HCT116 (cell line): ENCODE results near the gene TADA2B. TPM values are rescaled to one million over a fixed set of nuclear protein-coding genes. Genes with fewer than 3 reads are reported as not detected.

Experiments
- ATAC-seq: fragments of 200-7000 bp; cut with Tn5 transposase; 2 replicates; pipeline ENCODE4 v1.9.1; 2020; ENCODE audit warnings: mild to moderate bottlenecking, moderate library complexity
- BruUV-seq: library from RNA; stranded (reverse); fragments of 400-500 nt; replicated peaks from 2 replicates; lab custom pipeline; 2021; lab: Mats Ljungman, UMichigan
- CTCF ChIA-PET: fragments of 300-600 bp; sonication (Branson Sonifier 250); formaldehyde crosslinking; loops from one replicate; lab custom pipeline; 2021; ENCODE audit warnings: antibody characterized with exemption; lab: Charles Lee
- POLR2A ChIA-PET: fragments of 300-600, 350-600 bp; sonication (Branson Sonifier 250); formaldehyde crosslinking; loops from one replicate; lab custom pipeline; 2021; ENCODE audit warnings: antibody characterized with exemption; lab: Charles Lee
- RAD21 ChIA-PET, 2 experiments: fragments of 300-600 bp; sonication (Branson Sonifier 250); formaldehyde crosslinking; loops; one replicate each; lab custom pipeline; 2023; ENCODE audit warnings: low total read pairs in 2 of 2; ENCODE audit not compliant: uncharacterized antibody in 2 of 2, unreplicated experiment in 2 of 2, low non-redundant PET in 1 of 2; lab: Charles Lee
- DNase-seq: peaks from one replicate; pipeline ENCODE4 v3.0.0-alpha.2; 2010; ENCODE audit warnings: low read depth, low spot score
- H2AFZ ChIP-seq: fragments of 200-600 bp; shearing (Covaris generic), sonication (generic); 2 replicates; pipeline ENCODE4 v1.6.1; 2017; ENCODE audit warnings: low read depth, mixed run types, mixed read lengths, antibody characterized with exemption, low read length; ENCODE audit not compliant: poor library complexity, severe bottlenecking
- H3K27ac ChIP-seq: 2 replicates; pipeline ENCODE4 v1.5.1; 2012; ENCODE audit warnings: low read depth, low read length
- H3K27me3 ChIP-seq: fragments of 200-600 bp; sonication (generic); 2 replicates; pipeline ENCODE4 v1.6.1; 2016; ENCODE audit warnings: mixed run types, low read length, mixed read lengths; ENCODE audit not compliant: insufficient read depth
- H3K36me3 ChIP-seq, 2 experiments: fragments of 200-500 bp in 1 of 2; fragments of 200-600 bp in 1 of 2; sonication (Bioruptor generic) in 1 of 2; sonication (generic) in 1 of 2; 2 replicates each; pipeline versions ENCODE4 v1.5.1 to v1.6.1; 2014 to 2016; ENCODE audit warnings: low read length in 2 of 2, inconsistent platforms in 1 of 2, mixed read lengths in 1 of 2, mixed run types in 1 of 2; ENCODE audit not compliant: insufficient read depth in 2 of 2, control insufficient read depth in 1 of 2
- H3K4me1 ChIP-seq, 2 experiments: fragments of 200-600 bp in 1 of 2; sonication (generic) in 1 of 2; 2 replicates each; pipeline versions ENCODE4 v1.5.1 to v1.6.1; 2012 to 2017; ENCODE audit warnings: low read length in 2 of 2, inconsistent platforms in 1 of 2, mild to moderate bottlenecking in 1 of 2, mixed read lengths in 1 of 2, mixed run types in 1 of 2, moderate library complexity in 1 of 2; ENCODE audit not compliant: insufficient read depth in 2 of 2, control insufficient read depth in 1 of 2
- H3K4me2 ChIP-seq: fragments of 200-600 bp; sonication (generic); 2 replicates; pipeline ENCODE4 v1.6.1; 2017; ENCODE audit warnings: mixed run types, low read length, mixed read lengths
- H3K4me3 ChIP-seq, 2 experiments: fragments of 200-600 bp in 1 of 2; sonication (generic) in 1 of 2; replicated peaks in 1 of 2; 2 replicates each; pipeline ENCODE4 v1.5.1; 2011 to 2016; ENCODE audit warnings: low read length in 2 of 2, control low read depth in 1 of 2, low read depth in 1 of 2, mild to moderate bottlenecking in 1 of 2, mixed read lengths in 1 of 2, mixed run types in 1 of 2
- H3K79me2 ChIP-seq: fragments of 200-600 bp; sonication (generic); 2 replicates; pipeline ENCODE4 v1.6.1; 2017; ENCODE audit warnings: mild to moderate bottlenecking, mixed run types, low read length, moderate library complexity, mixed read lengths; ENCODE audit not compliant: insufficient read depth
- H3K9ac ChIP-seq: fragments of 200-600 bp; sonication (generic); 2 replicates; pipeline ENCODE4 v1.6.1; 2016; ENCODE audit warnings: low read length, mixed read lengths
- H3K9me2 ChIP-seq: fragments of 200-600 bp; sonication (generic), shearing (Covaris generic); 2 replicates; pipeline ENCODE4 v1.6.1; 2017; ENCODE audit warnings: mixed run types, mild to moderate bottlenecking, moderate library complexity; ENCODE audit not compliant: insufficient read depth
- H3K9me3 ChIP-seq, 2 experiments: fragments of 200-500 bp in 1 of 2; fragments of 200-600 bp in 1 of 2; sonication (Bioruptor generic) in 1 of 2; sonication (generic) in 1 of 2; 2 replicates each; pipeline ENCODE4 v1.6.1; 2014 to 2017; ENCODE audit warnings: low read length in 2 of 2, mixed read lengths in 2 of 2, inconsistent platforms in 1 of 2, low read depth in 1 of 2, mild to moderate bottlenecking in 1 of 2, mixed run types in 1 of 2, moderate library complexity in 1 of 2; ENCODE audit not compliant: control insufficient read depth in 1 of 2, insufficient read depth in 1 of 2
- H4K20me1 ChIP-seq: fragments of 200-600 bp; sonication (generic), shearing (Covaris generic); 2 replicates; pipeline ENCODE4 v1.6.1; 2017; ENCODE audit warnings: mixed run types, mild to moderate bottlenecking, moderate library complexity; ENCODE audit not compliant: insufficient read depth
- ATF3 ChIP-seq: IDR thresholded peaks from 2 replicates; pipeline ENCODE4 v1.6.1; 2012
- CEBPB ChIP-seq: IDR thresholded peaks from 2 replicates; pipeline ENCODE4 v1.6.1; 2012; ENCODE audit warnings: low read depth
- EGR1 ChIP-seq: IDR thresholded peaks from 2 replicates; pipeline ENCODE4 v1.6.1; 2012; ENCODE audit warnings: low read depth
- ELF1 ChIP-seq: IDR thresholded peaks from 2 replicates; pipeline ENCODE4 v1.6.1; 2012; ENCODE audit warnings: low read depth, borderline replicate concordance
- EZH2 ChIP-seq: fragments of 200-600 bp; sonication (generic); IDR thresholded peaks from 2 replicates; pipeline ENCODE4 v1.6.1; 2017; ENCODE audit warnings: antibody characterized with exemption, mixed run types
- FOSL1 ChIP-seq: IDR thresholded peaks from 2 replicates; pipeline ENCODE4 v1.6.1; 2012; ENCODE audit warnings: low read depth
- MAX ChIP-seq: IDR thresholded peaks from 2 replicates; pipeline ENCODE4 v1.6.1; 2012
- POLR2A ChIP-seq: IDR thresholded peaks from 2 replicates; pipeline ENCODE4 v1.7.0; 2011; ENCODE audit warnings: borderline replicate concordance; ENCODE audit not compliant: insufficient read depth, insufficient read length; ENCODE audit errors: extremely low read depth
- POLR2AphosphoS5 ChIP-seq: IDR thresholded peaks from 2 replicates; pipeline ENCODE4 v1.6.1; 2011; ENCODE audit warnings: mild to moderate bottlenecking, low read depth, low read length, moderate library complexity
- RAD21 ChIP-seq: IDR thresholded peaks from 2 replicates; pipeline ENCODE4 v1.6.1; 2012; ENCODE audit warnings: low read depth, mild to moderate bottlenecking
- SIN3A ChIP-seq: IDR thresholded peaks from 2 replicates; pipeline ENCODE4 v1.6.1; 2012; ENCODE audit warnings: low read depth
- SP1 ChIP-seq: IDR thresholded peaks from 2 replicates; pipeline ENCODE4 v1.6.1; 2012; ENCODE audit warnings: low read depth
- SRF ChIP-seq: IDR thresholded peaks from 2 replicates; pipeline ENCODE4 v1.6.1; 2012; ENCODE audit warnings: low read depth
- TCF7L2 ChIP-seq: IDR thresholded peaks from 2 replicates; pipeline ENCODE4 v1.7.0; 2011; ENCODE audit warnings: borderline replicate concordance, inconsistent platforms; ENCODE audit not compliant: insufficient read depth, insufficient read length; ENCODE audit errors: extremely low read depth
- ZFX ChIP-seq: fragments of 450-650 bp; IDR thresholded peaks from 2 replicates; pipeline ENCODE4 v1.6.1; 2017
- intact Hi-C: fragments of 100-400 bp; cut with micrococcal nuclease; formaldehyde crosslinking; loops from 2 replicates; pipeline ENCODE4 v1.10.0; 2022
- total RNA-seq: library from RNA; stranded (reverse); gene quantifications from one replicate; pipeline ENCODE4 v1.2.1, GENCODE V29; 2021; ENCODE audit not compliant: unreplicated experiment
- TF ChIP-seq, protein P1 (sequence below): IDR thresholded peaks from 2 replicates; pipeline ENCODE4 v1.6.1; 2011; ENCODE audit warnings: mild to moderate bottlenecking, low read length, moderate library complexity; ENCODE audit not compliant: insufficient replicate concordance; ENCODE audit errors: extremely low read depth

Gene TADA2B
- total RNA-seq, 1 experiment from 2014 or later, result 13.4 TPM

GRCh38 chr4:7032596-7032995, 10.6 kb upstream of the TADA2B start:
- H3K4me3 ChIP-seq, result no peak overlapping the region
- no peaks in the 10 kb centered on the region for H3K27me3 ChIP-seq
- H3K36me3 ChIP-seq, result peaks cover 3 to 14% of the 10 kb centered on the region in 2 experiments; a peak in 3 of 4 replicates
- no peak overlapping the region for H3K4me2 ChIP-seq
- H2AFZ ChIP-seq, result no peak overlapping the region
- CTCF ChIA-PET, result no interaction called here
- H3K79me2 ChIP-seq, result no peaks in the 10 kb centered on the region
- DNase-seq, result no peak
- ATAC-seq, result no peak
- no peaks in the 10 kb centered on the region for H4K20me1 ChIP-seq
- no peaks in the 10 kb centered on the region for H3K9me2 ChIP-seq
- H3K4me1 ChIP-seq, result peaks cover 4 to 47% of the 10 kb centered on the region in 2 experiments
- no peak overlapping the region for H3K27ac ChIP-seq
- H3K9ac ChIP-seq, result no peak overlapping the region
- intact Hi-C loops, result no loop called here
- H3K9me3 ChIP-seq, result no peaks in the 10 kb centered on the region
- no peak for TF ChIP-seq RAD21
- TF ChIP-seq FOSL1, result no peak
- TF ChIP-seq, protein P1, sequence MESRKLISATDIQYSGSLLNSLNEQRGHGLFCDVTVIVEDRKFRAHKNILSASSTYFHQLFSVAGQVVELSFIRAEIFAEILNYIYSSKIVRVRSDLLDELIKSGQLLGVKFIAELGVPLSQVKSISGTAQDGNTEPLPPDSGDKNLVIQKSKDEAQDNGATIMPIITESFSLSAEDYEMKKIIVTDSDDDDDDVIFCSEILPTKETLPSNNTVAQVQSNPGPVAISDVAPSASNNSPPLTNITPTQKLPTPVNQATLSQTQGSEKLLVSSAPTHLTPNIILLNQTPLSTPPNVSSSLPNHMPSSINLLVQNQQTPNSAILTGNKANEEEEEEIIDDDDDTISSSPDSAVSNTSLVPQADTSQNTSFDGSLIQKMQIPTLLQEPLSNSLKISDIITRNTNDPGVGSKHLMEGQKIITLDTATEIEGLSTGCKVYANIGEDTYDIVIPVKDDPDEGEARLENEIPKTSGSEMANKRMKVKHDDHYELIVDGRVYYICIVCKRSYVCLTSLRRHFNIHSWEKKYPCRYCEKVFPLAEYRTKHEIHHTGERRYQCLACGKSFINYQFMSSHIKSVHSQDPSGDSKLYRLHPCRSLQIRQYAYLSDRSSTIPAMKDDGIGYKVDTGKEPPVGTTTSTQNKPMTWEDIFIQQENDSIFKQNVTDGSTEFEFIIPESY, result no peak
- TF ChIP-seq EZH2, result no peak
- no peak for TF ChIP-seq ATF3
- no peak for TF ChIP-seq ZFX
- TF ChIP-seq SIN3A, result no peak
- TF ChIP-seq CEBPB, result no peak
- TF ChIP-seq POLR2A, result no peak
- no peak for TF ChIP-seq POLR2AphosphoS5
- no peak for TF ChIP-seq TCF7L2
- TF ChIP-seq SRF, result no peak
- no peak for TF ChIP-seq MAX
- TF ChIP-seq ELF1, result no peak
- no peak for TF ChIP-seq EGR1
- no peak for TF ChIP-seq SP1
- POLR2A ChIA-PET, result no interaction called here
- no TSS peak for BruUV-seq
- RAD21 ChIA-PET, result no interaction called here
